Activated gamma-delta T cell (primary cell): Measurements from ENCODE around the gene DSP.

Experiments used
- DNase-seq: peaks from one replicate; lab custom pipeline; 2025; lab: John Stamatoyannopoulos, UW
- total RNA-seq, 2 donors: gene quantifications; one replicate each; lab custom pipeline; 2026; lab: John Stamatoyannopoulos, UW

The DSP gene
- total RNA-seq: 0.57 to 0.67 reads per million in 2 donors

- DNase-seq: no peak
Measured at GRCh38 chr6:7541175-7542064, at the start of gene DSP. Gene DSP (plus strand): TSS chr6:7541671. CDS start chr6:7541916, 245 bp downstream.

GRCh38 chr6:7493866-7494265 is 47.6 kb upstream of the DSP start:
- no peak for DNase-seq

GRCh38 chr6:7494638-7495037 is 46.8 kb upstream of the DSP start:
- no peak for DNase-seq

- no peak for DNase-seq
Measured at GRCh38 chr6:7496266-7496875, 45.1 kb upstream of the DSP start.

- no peak for DNase-seq
Measured at GRCh38 chr6:7500752-7501282, 40.7 kb upstream of the DSP start.

GRCh38 chr6:7502743-7503142 is 38.7 kb upstream of the DSP start:
- no peak for DNase-seq

GRCh38 chr6:7504041-7504440 is 37.4 kb upstream of the DSP start:
- no peak for DNase-seq

- no peak for DNase-seq
Measured at GRCh38 chr6:7505189-7505699, 36.2 kb upstream of the DSP start.

GRCh38 chr6:7507600-7507999 is 33.9 kb upstream of the DSP start:
- DNase-seq: no peak

GRCh38 chr6:7512320-7512719 is 29.2 kb upstream of the DSP start:
- DNase-seq: no peak

- DNase-seq: no peak
Measured at GRCh38 chr6:7513529-7513928, 27.9 kb upstream of the DSP start.

GRCh38 chr6:7515363-7515762 is 26.1 kb upstream of the DSP start:
- DNase-seq: no peak

GRCh38 chr6:7518877-7519276 is 22.6 kb upstream of the DSP start:
- no peak for DNase-seq

GRCh38 chr6:7522873-7523272 is 18.6 kb upstream of the DSP start:
- DNase-seq: no peak

- DNase-seq: no peak
Measured at GRCh38 chr6:7523922-7524321, 17.5 kb upstream of the DSP start.

- DNase-seq: no peak
Measured at GRCh38 chr6:7526755-7527154, 14.7 kb upstream of the DSP start.

GRCh38 chr6:7528565-7528964 is 12.9 kb upstream of the DSP start:
- no peak for DNase-seq

GRCh38 chr6:7529141-7529540 is 12.3 kb upstream of the DSP start:
- no peak for DNase-seq

- DNase-seq: no peak
Measured at GRCh38 chr6:7532232-7532631, 9.2 kb upstream of the DSP start.

- DNase-seq: no peak
Measured at GRCh38 chr6:7532821-7533220, 8.7 kb upstream of the DSP start.

- no peak for DNase-seq
Measured at GRCh38 chr6:7534192-7534591, 7.3 kb upstream of the DSP start.

GRCh38 chr6:7535498-7535897 is 6.0 kb upstream of the DSP start:
- no peak for DNase-seq
